Activated CD4-positive, alpha-beta T cell treated with anti-CD3 and anti-CD28 coated beads, Interleukin-2, amount 50 U/mL, for 4 hours (primary cell): Measurements from ENCODE around the gene NDUFB2.
A peak's percentile ranks its signal among the peaks of the same experiment; 100 is the strongest.
"Not testable (repeated sequence)": the region's sequence is repeated elsewhere in the genome, so short reads cannot be mapped to it uniquely, and the experiment has no call there.

Experiments used
- DNase-seq, 2 experiments: peaks; one replicate each; pipeline ENCODE4 v3.0.0-alpha.2; 2020

NDUFB2 gene

GRCh38 chr7:140694592-140694991 is 1.9 kb upstream of the NDUFB2 start:
- no peak for DNase-seq

- no peak for DNase-seq
Observed at GRCh38 chr7:140695381-140695780, 1.1 kb upstream of the NDUFB2 start.

- peak; percentile 94 to 95 for DNase-seq
Observed at GRCh38 chr7:140696024-140696679, 356 bp upstream of the NDUFB2 start.

- DNase-seq = no peak
Observed at GRCh38 chr7:140697447-140698143, 1.1 kb downstream of the NDUFB2 start.

GRCh38 chr7:140698477-140698876 is 2.0 kb downstream of the NDUFB2 start:
- no peak for DNase-seq

- no peak for DNase-seq
Observed at GRCh38 chr7:140702774-140703173, 6.3 kb downstream of the NDUFB2 start.

GRCh38 chr7:140704205-140704604 is 7.7 kb downstream of the NDUFB2 start:
- DNase-seq = no peak

GRCh38 chr7:140707132-140707531 is 10.6 kb downstream of the NDUFB2 start:
- DNase-seq = no peak

- not testable (repeated sequence) for DNase-seq
Observed at GRCh38 chr7:140708764-140709163, 12.3 kb downstream of the NDUFB2 start.

- DNase-seq = not testable (repeated sequence)
Observed at GRCh38 chr7:140712392-140712791, 15.9 kb downstream of the NDUFB2 start.

GRCh38 chr7:140714331-140715040 is 18.0 kb downstream of the NDUFB2 start:
- DNase-seq = no peak

- DNase-seq = no peak
Observed at GRCh38 chr7:140719721-140720120, 23.2 kb downstream of the NDUFB2 start.

GRCh38 chr7:140722254-140722653 is 25.7 kb downstream of the NDUFB2 start:
- DNase-seq = no peak

GRCh38 chr7:140723006-140723405 is 26.5 kb downstream of the NDUFB2 start:
- DNase-seq = peak; percentile 11 to 15

GRCh38 chr7:140723574-140723973 is 27.1 kb downstream of the NDUFB2 start:
- DNase-seq = no peak

GRCh38 chr7:140724706-140725105 is 28.2 kb downstream of the NDUFB2 start:
- DNase-seq = no peak

- no peak for DNase-seq
Observed at GRCh38 chr7:140726281-140726680, 29.8 kb downstream of the NDUFB2 start.

- DNase-seq = no peak
Observed at GRCh38 chr7:140732416-140732815, 35.9 kb downstream of the NDUFB2 start.

- DNase-seq = no peak
Observed at GRCh38 chr7:140734096-140734495, 37.6 kb downstream of the NDUFB2 start.

- DNase-seq = no peak
Observed at GRCh38 chr7:140734729-140735128, 38.2 kb downstream of the NDUFB2 start.

- no peak for DNase-seq
Observed at GRCh38 chr7:140738280-140738679, 41.8 kb downstream of the NDUFB2 start.

- DNase-seq = not testable (repeated sequence)
Observed at GRCh38 chr7:140743255-140743654, 46.7 kb downstream of the NDUFB2 start.

GRCh38 chr7:140744005-140744404 is 47.5 kb downstream of the NDUFB2 start:
- no peak for DNase-seq
